OCI-M1 (cell line): ENCODE results near the gene FGF1.

Experiments
- DNase-seq: peaks from one replicate; lab custom pipeline; 2025; lab: John Stamatoyannopoulos, UW

The FGF1 gene

GRCh38 chr5:142644127-142644526 lies 41.8 kb downstream of the FGF1 start:
- DNase-seq, result no peak

- DNase-seq, result no peak
Observed at GRCh38 chr5:142643634-142644033, 42.3 kb downstream of the FGF1 start.

- DNase-seq, result no peak
Observed at GRCh38 chr5:142642427-142642826, 43.5 kb downstream of the FGF1 start.

GRCh38 chr5:142641711-142642110 lies 44.2 kb downstream of the FGF1 start:
- DNase-seq, result no peak

GRCh38 chr5:142640316-142641005 lies 45.4 kb downstream of the FGF1 start:
- no peak for DNase-seq

- no peak for DNase-seq
Observed at GRCh38 chr5:142639455-142639854, 46.4 kb downstream of the FGF1 start.

GRCh38 chr5:142637871-142638270 lies 48.0 kb downstream of the FGF1 start:
- no peak for DNase-seq

- DNase-seq, result no peak
Observed at GRCh38 chr5:142636698-142637324, 49.1 kb downstream of the FGF1 start.

GRCh38 chr5:142636093-142636492 lies 49.8 kb downstream of the FGF1 start:
- DNase-seq, result no peak

- DNase-seq, result no peak
Observed at GRCh38 chr5:142634216-142635011, 51.5 kb downstream of the FGF1 start.

- no peak for DNase-seq
Observed at GRCh38 chr5:142630927-142631539, 54.9 kb downstream of the FGF1 start.

- DNase-seq, result no peak
Observed at GRCh38 chr5:142627383-142628217, 58.3 kb downstream of the FGF1 start.

- no peak for DNase-seq
Observed at GRCh38 chr5:142626786-142627185, 59.1 kb downstream of the FGF1 start.

GRCh38 chr5:142626099-142626498 lies 59.8 kb downstream of the FGF1 start:
- DNase-seq, result no peak

GRCh38 chr5:142621227-142621626 lies 64.7 kb downstream of the FGF1 start:
- no peak for DNase-seq

- DNase-seq, result no peak
Observed at GRCh38 chr5:142619815-142620214, 66.1 kb downstream of the FGF1 start.

GRCh38 chr5:142618130-142618523 lies 67.8 kb downstream of the FGF1 start:
- DNase-seq, result no peak

GRCh38 chr5:142617416-142618129 lies 68.3 kb downstream of the FGF1 start:
- no peak for DNase-seq

- no peak for DNase-seq
Observed at GRCh38 chr5:142615948-142616347, 69.9 kb downstream of the FGF1 start.

GRCh38 chr5:142614054-142614453 lies 71.8 kb downstream of the FGF1 start:
- no peak for DNase-seq

- no peak for DNase-seq
Observed at GRCh38 chr5:142613271-142613671, 72.6 kb downstream of the FGF1 start.
